Vagina (tissue), 2 donors: ENCODE results near the gene CACNG5.

Experiments
- POLR2AphosphoS5 ChIP-seq, 2 donors: sonication (generic); formaldehyde crosslinking; IDR thresholded peaks; one replicate each; pipeline ENCODE4 v1.9.0; 2017; ENCODE audit warnings: antibody characterized with exemption in 2 of 2, mild to moderate bottlenecking in 2 of 2, low read depth in 1 of 2; ENCODE audit not compliant: insufficient read depth in 1 of 2
- TF ChIP-seq, protein P1 (sequence below), 3 experiments: fragments of 450-650 bp in 2 of 3; fragments of 200-600 bp in 1 of 3; sonication (generic) in 1 of 3; IDR thresholded peaks; one replicate each; pipeline ENCODE4 v1.5.1; 2017 to 2019; ENCODE audit warnings: antibody characterized with exemption in 3 of 3, mild to moderate bottlenecking in 2 of 3, moderate library complexity in 2 of 3

DNA sequence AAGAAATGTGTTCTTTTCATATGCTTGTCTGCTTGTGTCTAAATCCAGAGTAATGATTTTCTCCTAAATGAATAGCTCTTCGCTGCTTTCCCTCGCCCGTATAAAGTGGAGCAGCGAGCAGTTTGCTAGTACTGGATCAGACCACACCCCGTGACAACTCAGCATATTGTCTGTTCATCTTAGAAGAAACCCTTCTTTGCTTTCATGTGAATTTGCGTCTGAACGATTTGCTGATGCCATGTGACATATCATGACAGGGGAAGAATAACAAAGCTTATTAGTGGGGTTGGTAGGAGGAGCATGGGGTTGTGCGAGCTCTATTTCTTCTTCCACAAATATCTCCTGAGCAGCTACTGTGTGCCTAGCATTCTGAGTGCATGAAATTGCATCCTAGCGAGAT, 85.5 kb downstream of the CACNG5 start:
- TF ChIP-seq POLR2AphosphoS5 (IDR thresholded peaks at IDR 0.05; ENCODE audit: insufficient read depth in 1 of 2, low read depth in 1 of 2) = no peak
- TF ChIP-seq, protein P1, sequence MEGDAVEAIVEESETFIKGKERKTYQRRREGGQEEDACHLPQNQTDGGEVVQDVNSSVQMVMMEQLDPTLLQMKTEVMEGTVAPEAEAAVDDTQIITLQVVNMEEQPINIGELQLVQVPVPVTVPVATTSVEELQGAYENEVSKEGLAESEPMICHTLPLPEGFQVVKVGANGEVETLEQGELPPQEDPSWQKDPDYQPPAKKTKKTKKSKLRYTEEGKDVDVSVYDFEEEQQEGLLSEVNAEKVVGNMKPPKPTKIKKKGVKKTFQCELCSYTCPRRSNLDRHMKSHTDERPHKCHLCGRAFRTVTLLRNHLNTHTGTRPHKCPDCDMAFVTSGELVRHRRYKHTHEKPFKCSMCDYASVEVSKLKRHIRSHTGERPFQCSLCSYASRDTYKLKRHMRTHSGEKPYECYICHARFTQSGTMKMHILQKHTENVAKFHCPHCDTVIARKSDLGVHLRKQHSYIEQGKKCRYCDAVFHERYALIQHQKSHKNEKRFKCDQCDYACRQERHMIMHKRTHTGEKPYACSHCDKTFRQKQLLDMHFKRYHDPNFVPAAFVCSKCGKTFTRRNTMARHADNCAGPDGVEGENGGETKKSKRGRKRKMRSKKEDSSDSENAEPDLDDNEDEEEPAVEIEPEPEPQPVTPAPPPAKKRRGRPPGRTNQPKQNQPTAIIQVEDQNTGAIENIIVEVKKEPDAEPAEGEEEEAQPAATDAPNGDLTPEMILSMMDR (IDR thresholded peaks at IDR 0.05) = no peak
